CD4-positive, alpha-beta T cell treated with Interleukin-15 for 1 hour (primary cell): ENCODE measurements around the gene A4GALT.
"Not testable (repeated sequence)": the region's sequence is repeated elsewhere in the genome, so short reads cannot be mapped to it uniquely, and the experiment has no call there.

Experiments
- DNase-seq: peaks from one replicate; pipeline ENCODE4 v3.0.0-alpha.2; 2020

The A4GALT gene

DNA sequence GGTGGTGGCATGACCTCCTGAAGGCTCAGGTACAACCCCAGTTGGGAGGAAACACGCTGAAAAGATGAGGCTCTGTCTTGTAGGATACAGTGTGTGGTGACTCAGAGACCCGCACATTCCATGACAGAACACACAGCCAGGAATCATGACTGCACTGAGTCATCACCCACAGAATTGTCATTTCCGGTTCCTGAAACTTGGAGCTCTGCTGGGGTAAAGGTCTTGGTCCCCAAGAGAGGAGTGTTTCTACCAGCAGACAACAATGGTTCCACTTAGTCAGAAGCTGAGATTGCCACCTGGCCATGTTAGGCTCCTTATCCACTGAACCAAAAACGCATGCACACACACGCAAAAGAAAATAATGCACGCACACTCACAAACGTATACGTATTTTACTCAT lies 40.0 kb downstream of the A4GALT start:
- DNase-seq, result peak; percentile 37

DNA sequence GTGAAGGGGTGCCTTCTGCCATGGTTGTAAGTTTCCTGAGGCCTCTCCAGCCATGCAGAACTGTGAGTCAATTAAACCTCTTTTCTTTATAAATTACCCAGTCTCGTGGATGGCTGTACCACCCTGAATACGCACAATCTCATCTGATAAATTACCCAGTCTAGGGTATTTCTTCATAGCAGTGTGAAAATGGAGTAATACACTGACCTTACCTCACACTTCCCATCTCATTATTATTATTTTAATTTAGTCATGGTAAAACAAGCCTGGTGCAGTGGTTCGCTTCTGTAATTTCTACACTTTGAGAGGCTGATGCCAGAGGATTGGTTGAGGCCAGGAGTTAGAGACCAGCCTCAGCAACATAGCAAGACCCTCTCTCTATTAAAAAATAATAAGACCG lies 41.0 kb downstream of the A4GALT start:
- no peak for DNase-seq

DNA sequence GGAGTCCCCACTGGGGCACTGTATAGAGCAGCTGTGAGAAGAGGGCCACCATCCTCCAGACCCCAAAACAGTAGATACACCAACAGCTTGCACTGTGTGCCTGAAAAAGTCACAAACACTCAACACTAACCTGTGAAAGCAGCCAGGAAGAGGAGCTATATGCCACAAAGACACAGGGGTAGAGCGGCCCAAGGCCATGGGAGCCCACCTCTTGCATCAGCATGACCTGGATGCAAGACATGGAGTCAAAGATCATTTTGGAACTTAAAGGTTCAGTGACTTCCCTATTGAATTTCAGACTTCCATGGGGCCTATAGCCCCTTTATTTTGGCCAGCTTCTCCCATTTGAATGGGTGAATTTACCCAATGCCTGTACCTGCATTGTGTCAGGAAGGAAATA lies 41.8 kb downstream of the A4GALT start:
- no peak for DNase-seq

DNA sequence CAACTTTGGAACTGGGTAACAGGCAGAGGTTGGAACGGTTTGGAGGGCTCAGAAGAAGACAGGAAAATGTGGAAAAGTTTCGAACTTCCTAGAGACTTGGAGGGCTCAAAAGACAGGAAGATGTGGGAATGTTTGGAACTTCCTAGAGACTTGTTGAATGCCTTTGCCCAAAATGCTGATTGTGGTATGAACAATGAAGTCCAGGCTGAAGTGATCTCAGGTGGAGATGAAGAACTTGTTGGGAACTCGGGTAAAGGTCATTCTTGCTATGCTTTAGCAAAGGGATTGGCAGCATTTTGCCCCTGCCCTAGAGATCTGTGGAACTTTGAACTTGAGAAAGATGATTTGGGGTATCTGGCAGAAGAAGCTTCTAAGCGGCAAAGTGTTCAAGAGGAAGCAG lies 42.7 kb downstream of the A4GALT start:
- not testable (repeated sequence) for DNase-seq

DNA sequence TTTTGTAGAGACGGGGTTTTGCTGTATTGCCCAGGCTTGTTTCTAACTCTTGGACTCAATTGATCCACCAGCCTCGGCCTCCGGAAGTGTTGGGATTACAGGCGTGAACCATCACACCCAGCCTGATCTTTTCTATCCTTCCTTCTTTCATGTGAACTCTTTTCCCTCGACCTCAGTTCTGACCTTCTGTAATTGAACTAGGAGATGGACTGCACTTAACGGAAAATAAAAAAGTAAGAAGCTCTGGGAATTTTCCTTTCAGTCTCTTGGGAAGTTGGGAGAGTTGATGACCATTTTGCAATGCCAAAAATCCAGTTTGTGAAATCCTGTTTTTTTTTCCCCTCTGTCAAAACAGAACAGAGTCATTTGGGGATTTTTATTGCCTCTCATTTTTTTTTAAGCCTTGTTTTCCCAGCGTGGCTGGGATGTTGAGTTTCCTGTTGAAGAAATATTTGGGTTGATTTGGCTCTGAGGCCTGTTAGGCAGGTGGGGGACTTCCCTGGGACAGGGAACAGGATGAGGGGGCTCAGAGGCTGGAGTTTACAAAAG lies 44.5 kb downstream of the A4GALT start:
- no peak for DNase-seq

DNA sequence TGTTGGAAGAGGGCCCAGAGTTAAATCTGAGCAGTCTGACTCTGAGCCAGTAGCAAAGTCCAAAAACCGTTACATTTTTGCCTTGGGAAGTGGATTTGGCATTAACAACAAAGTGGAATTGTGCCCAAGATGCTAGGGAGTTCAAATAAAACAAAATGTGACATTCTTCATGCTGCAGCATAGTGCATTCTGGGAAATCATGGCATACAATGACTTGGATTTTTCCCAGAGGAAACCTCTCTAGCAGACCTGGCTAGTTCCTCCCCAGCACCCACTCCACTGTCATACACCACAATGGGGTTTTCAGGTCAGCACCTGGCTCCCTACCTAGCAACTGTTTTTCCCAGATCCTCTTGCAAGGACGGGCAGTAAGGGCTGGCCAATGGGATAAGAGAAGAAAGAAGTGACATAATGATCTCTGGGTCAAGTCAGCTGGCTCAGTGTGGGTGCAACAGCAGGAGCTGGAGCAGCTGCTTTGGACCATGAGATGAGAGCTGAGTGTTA lies 46.7 kb downstream of the A4GALT start:
- no peak for DNase-seq

DNA sequence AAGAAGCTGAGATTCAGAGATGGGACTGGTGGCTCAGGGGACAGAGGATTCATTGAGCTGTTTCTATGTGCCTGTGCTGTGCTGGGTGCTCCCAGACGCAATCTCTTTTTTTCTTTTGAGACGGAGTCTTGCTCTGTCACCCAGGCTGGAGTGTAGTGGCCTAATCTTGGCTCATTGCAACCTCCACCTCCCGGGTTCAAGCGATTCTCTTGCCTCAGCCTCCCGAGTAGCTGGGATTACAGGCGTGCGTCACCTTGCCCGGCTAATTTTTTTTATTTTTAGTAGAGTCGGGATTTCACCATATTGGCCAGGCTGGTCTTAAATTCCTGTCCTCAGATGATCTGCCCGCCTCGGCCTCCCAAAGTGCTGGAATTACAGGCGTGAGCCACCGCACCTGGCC lies 47.6 kb downstream of the A4GALT start:
- not testable (repeated sequence) for DNase-seq

DNA sequence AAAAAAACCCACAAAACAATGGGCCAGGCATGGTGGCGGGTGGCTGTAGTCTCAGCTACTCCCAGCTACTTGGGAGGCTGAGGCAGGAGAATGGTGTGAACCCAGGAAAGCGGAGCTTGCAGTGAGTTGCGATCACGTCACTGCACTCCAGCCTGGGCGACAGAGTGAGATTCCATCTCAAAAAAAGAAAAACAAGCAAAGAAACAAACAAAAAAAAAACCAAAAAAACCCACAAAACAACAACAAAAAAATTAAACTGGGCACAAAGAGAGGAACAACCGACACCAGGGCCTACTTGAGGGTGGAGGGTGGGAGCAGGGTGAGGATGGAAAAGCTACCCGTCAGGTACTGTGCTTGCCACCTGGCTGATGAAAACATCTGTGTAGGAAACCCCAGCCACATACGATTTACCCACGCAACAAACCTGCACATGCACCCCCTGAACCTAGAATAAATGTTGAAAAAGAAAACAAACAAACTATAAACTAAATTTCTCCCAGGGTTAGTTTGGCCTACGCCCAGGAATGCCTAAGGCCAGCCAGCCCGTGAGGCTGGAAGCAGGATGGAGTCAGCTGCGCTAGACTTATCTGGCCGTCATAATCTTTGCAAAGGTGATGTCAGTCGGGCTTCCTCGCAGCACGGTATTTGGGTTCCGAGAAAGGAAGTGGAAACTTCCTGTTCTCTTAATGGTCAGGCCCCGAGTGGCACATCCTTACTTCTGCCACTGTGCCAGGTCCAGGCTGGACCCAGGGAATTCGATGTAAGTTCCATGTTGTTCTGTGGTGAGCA lies 49.6 kb downstream of the A4GALT start:
- DNase-seq, result no peak

DNA sequence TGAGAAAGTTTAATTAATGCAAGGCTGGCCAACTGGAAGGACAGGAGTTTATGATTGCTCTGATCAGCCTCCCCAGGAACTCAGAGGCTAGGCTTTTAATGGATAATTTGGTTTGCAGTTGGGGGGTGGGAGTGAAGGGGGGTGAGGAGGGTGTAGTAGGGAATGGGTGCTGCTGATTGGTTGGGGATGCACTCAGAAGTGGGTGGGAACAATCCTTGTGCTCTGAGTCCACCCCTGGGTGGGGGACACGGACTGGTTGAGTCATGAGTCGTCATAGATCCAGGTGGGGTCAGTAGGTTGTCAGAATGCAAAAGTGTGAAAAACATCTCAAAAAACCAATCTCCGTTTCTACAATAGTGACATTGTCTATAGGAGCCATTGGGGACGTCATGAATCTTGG lies 50.6 kb downstream of the A4GALT start:
- no peak for DNase-seq

DNA sequence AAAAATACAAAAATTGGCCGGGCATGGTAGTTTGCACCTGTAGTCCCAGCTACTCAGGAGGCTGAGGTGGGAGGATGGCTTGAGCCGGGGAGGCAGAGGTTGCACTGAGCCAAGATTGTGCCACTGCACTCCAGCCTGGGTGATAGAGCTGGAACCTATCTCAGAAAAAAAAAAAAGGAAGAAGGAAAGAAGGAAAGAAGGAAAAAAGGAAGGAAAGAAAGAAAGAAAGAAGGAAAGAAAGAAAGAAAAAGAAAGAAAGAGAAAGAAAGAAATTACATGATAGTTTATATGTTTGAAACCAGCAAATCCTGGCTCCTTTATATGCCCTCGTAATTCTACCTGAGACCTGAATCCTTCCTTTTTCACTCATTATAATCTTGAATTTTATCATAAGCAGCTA lies 54.3 kb downstream of the A4GALT start:
- DNase-seq, result not testable (repeated sequence)

DNA sequence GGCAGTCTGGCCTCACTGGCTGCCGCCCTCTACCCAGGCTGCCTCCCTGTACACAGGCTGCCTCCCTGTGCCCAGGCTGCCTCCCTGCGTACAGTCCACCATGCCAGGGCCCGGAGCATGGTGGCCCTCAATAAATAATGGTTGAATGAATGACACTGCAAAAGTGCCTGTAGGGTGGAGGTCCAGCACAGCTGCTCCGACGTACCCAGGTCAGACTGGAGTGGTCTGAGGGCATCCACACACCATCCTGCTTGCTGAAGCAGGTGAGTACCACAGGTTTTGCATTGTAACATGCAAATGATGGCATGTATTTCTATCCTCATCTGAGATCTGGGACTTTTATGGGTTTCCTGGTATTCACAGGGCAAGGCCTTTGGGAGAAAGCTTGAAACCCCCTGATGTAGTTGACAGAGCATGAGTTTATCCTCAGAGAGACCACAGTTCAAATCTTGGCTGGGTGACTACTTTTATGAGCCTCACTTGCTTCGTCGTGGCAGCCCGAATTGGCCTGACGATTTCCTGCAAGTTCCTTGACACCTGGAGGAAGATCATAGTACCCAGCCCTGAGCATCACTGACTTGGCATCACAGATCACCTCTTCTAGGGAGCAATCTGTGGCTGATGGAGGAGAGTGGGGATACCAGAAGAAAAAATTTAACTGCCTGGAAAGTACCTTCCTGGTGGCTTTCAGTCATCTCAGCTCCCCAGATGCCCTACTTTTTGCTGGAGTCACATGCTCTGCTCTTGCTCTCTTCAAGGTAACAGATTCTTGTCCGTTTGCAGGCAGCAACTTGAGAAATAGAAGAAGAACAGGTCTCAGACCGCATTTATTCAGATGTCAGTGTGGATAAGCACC lies 55.5 kb downstream of the A4GALT start:
- DNase-seq, result no peak

DNA sequence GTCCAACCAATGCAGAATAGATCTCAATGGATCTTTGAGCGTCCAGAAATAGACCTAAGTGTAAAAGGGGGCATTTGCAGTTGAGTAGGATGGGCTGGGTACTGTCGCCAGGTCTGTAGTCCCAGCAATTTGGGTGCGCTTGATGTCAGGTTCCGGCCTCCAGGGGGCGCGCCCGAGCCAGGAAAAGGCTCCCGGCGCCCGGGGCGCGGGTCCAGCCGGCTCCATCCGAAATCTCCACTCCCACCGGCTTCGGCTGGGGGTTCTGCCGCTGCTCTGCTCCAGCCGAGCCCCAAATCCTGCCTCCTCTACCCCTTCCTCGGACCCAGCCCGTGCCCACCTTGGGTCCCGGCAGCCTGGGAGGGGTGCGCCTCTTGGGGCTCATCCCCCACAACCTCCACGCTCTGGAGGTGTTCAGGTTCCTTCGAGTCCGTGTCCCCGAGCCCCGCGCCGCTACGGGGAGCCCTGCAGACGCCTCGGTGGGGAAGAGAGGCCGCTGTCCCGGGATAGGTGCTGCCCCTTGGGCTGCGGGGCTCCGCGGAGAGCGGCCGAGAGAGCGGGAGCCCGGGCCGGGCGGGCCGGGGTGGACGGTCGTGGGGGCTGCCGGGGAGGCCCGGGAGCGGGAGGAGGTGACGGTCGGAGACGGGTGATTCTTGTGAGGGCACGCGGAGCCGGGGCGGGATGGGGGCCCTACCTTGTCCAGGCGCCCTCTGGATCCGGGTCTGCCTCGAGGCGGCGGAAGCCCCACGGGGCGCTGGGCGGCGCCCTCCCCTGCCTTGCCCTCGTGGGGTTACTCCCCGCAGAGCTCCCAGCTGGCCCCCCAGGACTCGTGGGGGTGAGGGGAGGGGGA lies 58.5 kb downstream of the A4GALT start:
- peak; percentile 73 for DNase-seq

DNA sequence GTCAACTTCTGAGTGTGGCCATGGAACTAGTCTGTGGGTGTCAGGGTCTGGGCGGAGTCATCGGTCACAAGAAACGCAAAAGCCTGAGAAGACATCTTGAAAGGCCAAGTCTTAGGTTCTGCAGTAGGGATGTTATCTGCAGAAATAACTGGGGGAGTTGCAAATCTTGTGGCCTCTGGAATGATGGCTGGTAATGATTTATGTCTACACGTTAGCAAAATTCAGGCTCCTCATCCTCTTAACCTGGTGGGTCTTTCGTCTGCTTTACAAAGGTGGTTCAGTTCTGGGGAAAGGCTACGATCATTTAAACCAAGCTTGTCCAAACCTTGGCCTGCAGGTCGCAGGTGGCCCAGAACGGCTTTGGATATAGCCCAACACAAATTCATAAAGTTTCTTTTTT lies 64.1 kb downstream of the A4GALT start:
- no peak for DNase-seq

DNA sequence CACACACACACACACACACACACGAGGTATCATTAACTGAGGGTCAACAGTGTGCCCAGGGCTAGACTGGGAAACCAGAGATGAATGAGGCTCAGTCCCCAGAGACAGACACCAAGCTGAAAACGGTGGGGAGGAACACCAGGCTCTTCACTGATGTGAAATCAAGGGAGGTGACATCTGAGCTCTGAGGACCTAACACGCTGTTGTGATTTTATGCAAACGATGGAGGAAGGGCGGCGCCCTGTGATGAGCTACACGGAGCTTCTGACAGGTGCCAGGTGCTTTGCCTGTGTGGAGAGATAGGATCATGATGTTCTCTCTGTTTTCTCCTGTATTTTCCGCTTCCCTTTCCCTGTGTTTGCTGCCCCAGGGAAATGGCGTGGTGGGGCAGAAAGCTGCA lies 65.0 kb downstream of the A4GALT start:
- DNase-seq, result peak; percentile 74

DNA sequence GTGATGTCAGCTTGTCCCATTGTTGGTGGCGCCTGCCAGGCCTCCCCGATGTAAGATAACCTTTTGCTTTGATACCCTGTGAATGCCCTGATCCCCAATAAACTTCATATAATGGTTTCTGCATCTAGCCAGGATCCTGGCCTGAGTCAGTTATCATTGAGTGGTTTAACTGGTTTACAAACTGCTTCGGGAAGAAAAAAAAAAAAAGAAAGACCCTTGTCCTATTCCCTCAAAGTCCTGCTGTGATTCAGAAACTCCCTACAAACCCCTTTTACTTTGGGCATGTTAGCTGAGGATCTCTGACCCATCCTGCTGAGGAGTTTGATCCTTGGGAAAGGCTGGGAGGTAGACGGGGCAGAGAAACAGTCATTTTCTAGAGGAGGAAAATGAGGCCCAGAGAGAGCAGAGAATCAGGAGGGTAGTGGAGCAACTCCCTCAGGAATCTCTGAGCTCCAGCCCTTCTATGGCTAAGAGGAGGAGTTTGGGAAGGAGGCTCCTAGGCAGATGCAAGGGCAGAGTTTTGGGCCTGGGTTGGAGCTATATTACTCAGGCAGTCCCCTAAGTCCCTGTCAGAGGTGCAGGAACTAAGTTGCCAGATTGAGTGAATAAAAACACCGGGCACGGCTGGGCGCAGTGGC lies 66.1 kb downstream of the A4GALT start:
- DNase-seq, result no peak

DNA sequence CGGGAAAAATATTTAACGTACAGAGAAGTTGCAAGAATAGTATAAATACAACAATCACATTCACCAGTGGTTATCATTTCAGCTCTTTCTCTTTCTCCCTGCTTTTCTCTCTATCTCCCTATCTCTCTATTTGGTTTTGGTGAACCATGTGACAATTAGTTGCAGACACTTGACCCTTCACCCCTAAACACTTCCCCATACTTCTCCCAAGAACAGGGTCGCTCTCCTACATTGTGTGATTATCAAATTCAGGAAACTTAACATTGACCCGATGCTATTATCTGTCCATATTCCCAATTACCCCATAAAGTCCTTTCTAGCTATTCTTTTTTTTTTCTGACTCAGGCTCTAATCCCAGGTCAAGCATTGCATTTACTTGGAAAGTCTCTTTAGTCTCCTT lies 66.7 kb downstream of the A4GALT start:
- no peak for DNase-seq

DNA sequence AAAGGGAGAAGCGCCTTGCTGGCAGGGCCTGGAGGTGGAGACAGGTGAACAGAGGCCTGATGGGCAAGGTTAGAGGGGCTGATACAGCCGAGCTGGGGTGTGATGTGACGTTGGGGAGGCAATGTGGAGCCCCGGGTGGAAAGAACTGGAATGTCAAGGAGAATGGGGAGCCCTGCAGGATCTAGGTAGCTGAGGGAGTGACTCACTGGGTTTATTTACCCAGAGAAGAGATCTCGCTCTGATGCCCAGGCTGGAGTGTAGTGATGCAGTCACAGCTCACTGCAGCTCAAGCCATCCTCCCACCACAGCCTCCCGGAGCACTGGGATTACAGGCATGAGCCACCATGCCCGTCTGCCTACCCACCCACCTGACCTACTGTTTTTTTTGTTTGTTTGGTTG lies 69.5 kb downstream of the A4GALT start:
- DNase-seq, result no peak

DNA sequence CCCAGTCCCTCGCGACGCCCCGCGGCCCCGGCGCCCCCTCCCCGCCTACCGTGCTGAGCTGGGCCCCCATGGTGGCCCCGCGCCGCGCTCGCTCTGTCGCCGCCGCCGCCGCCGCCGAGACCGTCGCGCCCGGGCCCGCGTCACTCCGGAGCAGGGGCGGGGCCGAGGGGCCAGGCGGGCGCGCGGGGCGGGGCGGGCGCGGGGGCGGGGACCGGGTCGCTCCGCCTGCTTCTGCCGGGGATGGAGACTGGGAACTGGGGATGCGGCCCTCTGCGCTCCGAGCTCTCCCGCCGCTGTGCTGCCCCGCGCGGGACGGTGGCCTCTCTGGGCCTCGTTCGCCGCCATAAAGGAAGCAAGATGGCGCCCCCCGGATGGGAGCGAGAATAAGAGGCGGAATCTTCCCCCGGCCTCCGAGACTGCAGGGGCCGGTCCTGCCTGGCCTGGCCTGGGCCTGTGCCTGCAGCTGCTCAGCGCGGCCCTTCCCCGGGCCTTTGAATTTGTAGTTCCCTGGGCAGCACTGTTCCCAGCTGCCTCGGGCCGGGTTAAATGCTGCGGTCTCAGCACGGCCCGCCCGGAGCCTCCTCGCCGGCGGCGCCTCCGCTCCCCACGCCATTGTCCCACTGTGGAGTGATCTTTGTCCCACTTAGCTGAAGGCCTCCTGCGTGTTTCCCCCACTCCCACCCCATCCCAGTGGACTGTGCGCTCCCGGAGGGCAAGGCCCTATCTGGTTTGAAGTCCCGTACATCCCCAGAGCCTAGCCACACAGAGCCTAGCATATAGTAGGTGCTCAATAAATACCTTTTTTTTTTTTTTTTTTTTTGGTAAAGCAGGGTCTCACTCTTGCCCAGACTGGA lies 71.2 kb downstream of the A4GALT start, which contains the start of gene CYB5R3:
CYB5R3 (minus strand) TSS at position 147 of the 854 bp plus-strand sequence; CDS start at position 70, 77 bp downstream.
- peak; percentile 78 for DNase-seq

DNA sequence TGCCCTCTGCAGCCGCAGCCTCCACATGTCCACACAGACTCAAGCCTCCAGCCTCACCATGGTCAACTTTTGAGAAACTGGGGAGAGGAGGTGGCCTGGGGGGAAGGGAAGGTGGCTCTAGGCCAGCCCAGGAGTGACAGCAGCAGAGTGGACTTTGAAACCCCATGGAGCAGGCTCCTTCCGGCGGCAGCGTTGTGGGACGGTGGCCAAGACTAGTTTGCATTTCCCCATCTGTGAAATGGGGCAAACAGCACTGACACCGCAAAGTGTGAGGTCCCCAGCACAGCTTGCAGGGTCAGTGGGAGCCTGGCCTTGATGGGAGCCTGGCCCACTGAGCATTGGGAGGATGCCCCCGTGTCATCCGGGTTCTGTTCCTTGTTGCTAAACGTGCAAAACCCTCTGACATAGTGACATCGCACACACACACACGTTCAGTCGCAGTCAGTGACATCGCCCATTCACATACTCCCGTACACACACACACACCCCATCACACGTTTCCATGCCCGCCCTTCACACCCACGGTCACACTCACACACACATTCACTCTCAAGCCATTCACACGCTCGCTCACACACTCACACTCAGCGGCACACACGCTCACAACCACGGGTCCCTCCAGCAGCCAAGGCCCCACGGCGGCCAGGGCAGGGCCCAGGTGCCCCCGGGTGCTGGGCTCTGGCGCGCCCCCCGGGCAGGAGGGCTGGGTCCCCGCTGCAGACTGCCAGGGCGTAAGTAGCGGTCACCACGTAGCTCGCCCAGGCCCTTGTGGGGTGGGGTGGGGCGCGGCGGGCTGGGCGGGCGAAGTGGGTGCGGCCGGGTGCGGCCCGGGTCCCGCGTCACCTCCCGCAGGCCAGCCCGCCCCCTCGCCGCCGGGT lies 72.1 kb downstream of the A4GALT start:
- peak; percentile 54 for DNase-seq

DNA sequence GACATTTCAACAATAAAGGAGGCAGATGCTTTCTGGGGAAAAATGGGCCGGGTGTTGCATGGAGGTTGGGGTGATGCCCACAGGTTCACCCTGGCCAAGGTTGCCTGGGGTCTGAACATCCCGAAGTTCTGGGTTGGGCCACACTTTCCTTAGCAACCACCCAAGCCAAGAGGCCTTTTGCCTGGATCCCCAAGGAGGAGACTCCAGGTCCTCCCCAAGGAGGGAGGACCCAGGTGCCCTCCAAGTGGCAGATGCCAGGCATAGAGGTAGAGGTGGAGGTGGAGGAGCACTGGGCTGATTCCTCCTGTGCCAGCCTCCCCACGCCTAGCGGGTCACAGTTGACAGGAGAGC lies 72.7 kb downstream of the A4GALT start:
- DNase-seq, result no peak
